Spleen (tissue), 11 donors: ENCODE results near the gene ESYT3. TPM values are rescaled to one million over a fixed set of nuclear protein-coding genes. Genes with fewer than 3 reads are reported as not detected.
"Not testable (repeated sequence)": the region's sequence is repeated elsewhere in the genome, so short reads cannot be mapped to it uniquely, and the experiment has no call there.

ENCODE experiments used
- DNase-seq: peaks from one replicate; pipeline ENCODE4 v3.0.0-alpha.2; 2020
- H3K27ac ChIP-seq, 8 donors: fragments of 200-600 bp; sonication (generic) in 7 of 8; 1 replicate in 4 of 8; 2 replicates in 4 of 8; pipeline versions ENCODE4 v1.5.0 to v1.8.0; 2016 to 2021; ENCODE audit warnings: inconsistent platforms in 4 of 8, mild to moderate bottlenecking in 4 of 8, moderate library complexity in 1 of 8
- H3K27me3 ChIP-seq, 7 donors: fragments of 200-600 bp; sonication (generic) in 6 of 7; replicated peaks in 1 of 7; 1 replicate in 4 of 7; 2 replicates in 3 of 7; pipeline versions ENCODE4 v1.5.0 to v1.8.0; 2016 to 2021; ENCODE audit warnings: inconsistent platforms in 3 of 7, mild to moderate bottlenecking in 1 of 7
- H3K36me3 ChIP-seq, 6 donors: fragments of 200-600 bp; sonication (generic) in 5 of 6; 1 replicate in 4 of 6; 2 replicates in 2 of 6; pipeline versions ENCODE4 v1.5.0 to v1.8.0; 2016 to 2021; ENCODE audit warnings: inconsistent platforms in 2 of 6
- H3K4me1 ChIP-seq, 6 donors: fragments of 200-600 bp; sonication (generic) in 5 of 6; 1 replicate in 3 of 6; 2 replicates in 3 of 6; pipeline versions ENCODE4 v1.5.0 to v1.8.0; 2016 to 2021; ENCODE audit warnings: inconsistent platforms in 3 of 6
- H3K4me3 ChIP-seq, 8 donors: fragments of 200-600 bp; sonication (generic) in 7 of 8; 1 replicate in 4 of 8; 2 replicates in 4 of 8; pipeline versions ENCODE4 v1.5.0 to v1.8.0; 2016 to 2021; ENCODE audit warnings: inconsistent platforms in 4 of 8, mild to moderate bottlenecking in 4 of 8, moderate library complexity in 2 of 8
- H3K9me3 ChIP-seq, 8 donors: fragments of 200-600 bp; sonication (generic) in 7 of 8; 1 replicate in 4 of 8; 2 replicates in 4 of 8; pipeline versions ENCODE4 v1.5.0 to v1.8.0; 2016 to 2021; ENCODE audit warnings: inconsistent platforms in 4 of 8
- CTCF ChIP-seq, 11 experiments: fragments of 200-600 bp in 7 of 11; fragments of 450-650 bp in 4 of 11; sonication (generic) in 4 of 11; IDR thresholded peaks in 8 of 11; conservative IDR thresholded peaks in 3 of 11; 1 replicate in 7 of 11; 2 replicates in 4 of 11; pipeline versions ENCODE4 v1.4.0 to v1.8.0; 2016 to 2021; ENCODE audit warnings: antibody characterized with exemption in 11 of 11, inconsistent platforms in 4 of 11, mild to moderate bottlenecking in 1 of 11
- POLR2A ChIP-seq, 3 donors: fragments of 450-650 bp; IDR thresholded peaks; one replicate each; pipeline ENCODE4 v1.5.1; 2017; ENCODE audit warnings: antibody characterized with exemption in 3 of 3, mild to moderate bottlenecking in 1 of 3
- POLR2AphosphoS5 ChIP-seq, 3 donors: sonication (generic); formaldehyde crosslinking; IDR thresholded peaks; one replicate each; pipeline ENCODE4 v1.5.1; 2017; ENCODE audit warnings: antibody characterized with exemption in 3 of 3
- WGBS, 5 donors: extraction: QIAGEN DNeasy Blood & Tissue Kit in 3 of 5; methylation state at CpG; one replicate each; pipeline versions ENCODE4 v1.1.5 to v1.1.7; 2013 to 2018; 5-methylcytosine and 5-hydroxymethylcytosine counted together
- intact Hi-C: fragments of 100-400 bp; cut with DNase I; formaldehyde crosslinking; loops from one replicate; pipeline ENCODE4 v1.15.0; 2023; ENCODE audit warnings: low total_unique reads
- polyA plus RNA-seq, 3 donors: library from polyadenylated mRNA; stranded (reverse); fragments of 200-250 nt; gene quantifications; one replicate each; pipeline ENCODE4 v1.2.1, GENCODE V29; 2013
- total RNA-seq, 7 donors: library from RNA; depleted of rRNA in 3 of 7; stranded (reverse); fragments of >200 nt in 3 of 7; fragmentation: NEBNext Ultra II Directional in 4 of 7; extraction: Animal tissue kit (Norgen Biotek cat#: 25700) in 4 of 7; gene quantifications; one replicate each; pipeline versions ENCODE4 v1.1.0 to v1.2.1, GENCODE V29; 2016 to 2021
- donor health status: healthy with polysubstance abuse.
- donor health status: DM: no; HTN: no; CAD: no; lungs with moderate emphysema.
- donor health status: DM: no; HTN: no; CAD: no.
- donor health status: Bipolar disorder and iron deficiency.
- donor health status: healthy.
- donor health status: DM: no; HTN: no; CAD: no.
- donor health status: DM: yes; HTN: yes; CAD: no.

ESYT3 gene
- total and polyA plus RNA-seq, 10 donors, result 0.02 TPM; not detected in 9

- H3K9me3 ChIP-seq, result peaks cover 0 to 2% (median 0%) of the 10 kb centered on the region in 8 donors
- H3K27ac ChIP-seq, result no peak overlapping the region
- no peak overlapping the region for H3K4me3 ChIP-seq
- peaks cover 0 to 32% (median 0%) of the 10 kb centered on the region in 7 donors for H3K27me3 ChIP-seq
- peaks cover 0 to 7% (median 2%) of the 10 kb centered on the region in 6 donors for H3K4me1 ChIP-seq
- no peak for TF ChIP-seq POLR2AphosphoS5 (IDR thresholded peaks at IDR 0.05)
- no peak for TF ChIP-seq POLR2A (IDR thresholded peaks at IDR 0.05)
- no peak for TF ChIP-seq CTCF (IDR thresholded peaks at IDR 0.05 in 8 of 11, conservative IDR thresholded peaks at IDR 0.05 in 3 of 11)
- intact Hi-C loops, result loop anchor here (5.0 kb wide), 2 partner anchors 86 to 504 kb away; no protein-coding TSS in a partner anchor
- DNase-seq, result no peak
- H3K36me3 ChIP-seq, result no peaks in the 10 kb centered on the region
- 76 to 86% (median 84%) methylated on average over 5 of the region's 5 CpGs for WGBS, 5 donors
Observed at GRCh38 chr3:138418601-138419206, 15.7 kb upstream of the ESYT3 start.

- no peak overlapping the region for H3K4me3 ChIP-seq
- no peak for DNase-seq
- TF ChIP-seq POLR2A (IDR thresholded peaks at IDR 0.05) (no peak), POLR2AphosphoS5 (IDR thresholded peaks at IDR 0.05) (no peak), CTCF (IDR thresholded peaks at IDR 0.05 in 8 of 11, conservative IDR thresholded peaks at IDR 0.05 in 3 of 11) (no peak)
- no peak overlapping the region for H3K27ac ChIP-seq
- WGBS, 5 donors, result 67 to 95% (median 86%) methylated on average over 1 of the region's 1 CpG
- no peaks in the 10 kb centered on the region for H3K36me3 ChIP-seq
- H3K27me3 ChIP-seq, result peaks cover 0 to 5% (median 0%) of the 10 kb centered on the region in 7 donors
- intact Hi-C loops, result no loop called here
- no peaks in the 10 kb centered on the region for H3K4me1 ChIP-seq
- H3K9me3 ChIP-seq, result peaks cover 0 to 2% (median 0%) of the 10 kb centered on the region in 8 donors
Observed at GRCh38 chr3:138423316-138423715, 11.1 kb upstream of the ESYT3 start.

GRCh38 chr3:138424323-138424722 lies 10.1 kb upstream of the ESYT3 start:
- H3K36me3 ChIP-seq, result no peaks in the 10 kb centered on the region
- H3K27ac ChIP-seq, result no peak overlapping the region
- no peak for TF ChIP-seq POLR2AphosphoS5 (IDR thresholded peaks at IDR 0.05)
- no peaks in the 10 kb centered on the region for H3K4me1 ChIP-seq
- DNase-seq, result no peak
- peaks cover 0 to 6% (median 0%) of the 10 kb centered on the region in 7 donors for H3K27me3 ChIP-seq
- peaks cover 0 to 2% (median 0%) of the 10 kb centered on the region in 8 donors for H3K9me3 ChIP-seq
- WGBS, 5 donors, result 78 to 100% (median 87%) methylated on average over 2 of the region's 2 CpGs
- no peak overlapping the region for H3K4me3 ChIP-seq
- intact Hi-C loops, result no loop called here

- Histone ChIP-seq H3K4me1 (no peaks in the 10 kb centered on the region), H3K27ac (no peak overlapping the region), H3K36me3 (no peaks in the 10 kb centered on the region), H3K4me3 (no peak overlapping the region), H3K9me3 (no peaks in the 10 kb centered on the region), H3K27me3 (peaks cover 0 to 25% (median 0%) of the 10 kb centered on the region in 7 donors)
- WGBS, 5 donors, result 64 to 76% (median 72%) methylated on average over 3 of the region's 3 CpGs
- DNase-seq, result no peak
- intact Hi-C loops, result no loop called here
- TF ChIP-seq POLR2A (IDR thresholded peaks at IDR 0.05) (no peak), CTCF (IDR thresholded peaks at IDR 0.05 in 8 of 11, conservative IDR thresholded peaks at IDR 0.05 in 3 of 11) (peak in 3 of 11 experiments; percentile 13 to 37 (median 16)), POLR2AphosphoS5 (IDR thresholded peaks at IDR 0.05) (no peak)
Observed at GRCh38 chr3:138426211-138426610, 8.2 kb upstream of the ESYT3 start.

GRCh38 chr3:138426754-138427153 lies 7.7 kb upstream of the ESYT3 start:
- DNase-seq, intact Hi-C loops, H3K9me3 ChIP-seq, H3K4me3 ChIP-seq, H3K36me3 ChIP-seq, H3K27ac ChIP-seq, H3K4me1 ChIP-seq: not testable (repeated sequence)
- peaks cover 0 to 31% (median 0%) of the 10 kb centered on the region in 7 donors for H3K27me3 ChIP-seq
- WGBS, 5 donors, result 79 to 99% (median 94%) methylated on average over 4 of the region's 4 CpGs
